Activated CD8-positive, alpha-beta memory T cell treated with anti-CD3 and anti-CD28 coated beads, Interleukin-2, amount 50 U/mL, for 24 hours (primary cell): ENCODE data around the gene PTK6.

ENCODE experiments used
- DNase-seq: peaks from one replicate; pipeline ENCODE4 v3.0.0-alpha.2; 2020; ENCODE audit errors: extremely low read depth

PTK6 gene

DNA sequence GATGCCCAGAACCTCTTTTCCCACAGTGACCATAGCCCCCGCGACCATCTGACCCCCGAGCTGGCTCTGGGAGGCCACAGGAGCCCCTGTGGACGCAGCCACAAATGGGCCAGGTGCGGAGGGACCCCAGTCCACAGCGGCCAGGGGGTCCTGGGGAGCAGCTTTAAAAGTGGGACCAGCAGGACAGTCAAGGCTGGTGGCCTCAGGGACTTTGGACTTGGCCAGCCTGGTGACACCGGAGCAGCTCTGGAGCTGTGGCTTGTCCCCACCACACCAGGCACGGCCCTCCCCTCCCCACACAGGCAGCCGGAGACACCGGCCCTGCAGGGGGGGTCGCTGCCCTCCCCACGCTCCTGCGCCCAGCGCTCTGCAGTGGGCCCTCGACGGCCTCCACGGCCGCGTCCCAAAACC is 20.3 kb upstream of the PTK6 start:
- DNase-seq = no peak

DNA sequence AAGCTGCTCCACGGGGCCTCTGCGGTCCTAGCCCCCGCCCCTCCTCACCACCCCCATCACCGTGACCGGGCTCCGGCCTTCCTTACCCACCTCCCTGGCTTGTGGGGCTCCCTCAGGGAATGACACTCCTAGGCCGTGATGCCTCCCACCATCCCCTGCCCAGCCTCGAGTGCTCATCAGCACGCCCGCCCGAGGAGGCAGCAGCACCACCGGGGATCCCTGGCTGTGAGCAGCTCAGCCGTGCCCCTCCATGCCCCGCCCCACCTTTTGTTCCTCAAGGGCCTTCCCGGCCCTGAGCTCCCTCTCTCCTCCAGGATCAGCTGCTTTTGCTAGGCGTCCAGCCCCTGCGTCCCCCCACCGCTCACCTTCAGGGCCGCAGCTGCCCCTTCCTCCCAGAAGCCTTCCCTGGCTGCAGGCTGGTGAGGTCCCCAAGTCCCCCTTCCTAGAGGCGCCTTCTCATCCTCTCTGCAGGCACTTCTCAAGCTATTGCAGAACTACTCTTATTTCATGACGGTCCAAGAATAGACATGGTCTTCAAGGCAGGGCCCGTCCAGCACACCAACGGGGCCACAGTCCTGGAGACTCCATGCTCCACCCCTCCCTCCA is 19.8 kb upstream of the PTK6 start:
- no peak for DNase-seq

DNA sequence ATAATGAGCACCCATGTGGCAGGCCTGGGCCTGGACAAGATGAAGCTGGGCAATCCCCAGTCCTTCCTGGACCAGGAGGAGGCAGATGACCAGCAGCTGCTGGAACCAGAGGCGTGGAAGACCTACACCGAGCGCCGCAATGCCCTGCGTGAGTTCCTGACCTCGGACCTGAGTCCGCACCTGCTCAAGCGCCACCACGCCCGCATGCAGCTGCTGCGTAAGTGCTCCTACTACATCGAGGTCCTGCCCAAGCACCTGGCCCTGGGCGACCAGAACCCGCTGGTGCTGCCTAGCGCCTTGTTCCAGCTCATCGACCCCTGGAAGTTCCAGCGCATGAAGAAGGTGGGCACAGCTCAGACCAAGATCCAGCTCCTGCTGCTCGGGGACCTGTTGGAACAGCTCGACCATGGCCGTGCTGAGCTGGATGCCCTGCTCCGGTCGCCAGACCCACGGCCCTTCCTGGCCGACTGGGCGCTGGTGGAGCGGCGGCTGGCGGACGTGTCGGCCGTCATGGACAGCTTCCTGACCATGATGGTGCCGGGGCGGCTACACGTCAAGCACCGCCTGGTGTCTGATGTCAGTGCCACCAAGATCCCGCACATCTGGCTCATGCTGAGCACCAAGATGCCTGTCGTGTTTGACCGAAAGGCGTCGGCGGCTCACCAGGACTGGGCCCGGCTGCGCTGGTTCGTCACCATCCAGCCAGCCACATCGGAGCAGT is 18.6 kb upstream of the PTK6 start:
- DNase-seq = no peak

DNA sequence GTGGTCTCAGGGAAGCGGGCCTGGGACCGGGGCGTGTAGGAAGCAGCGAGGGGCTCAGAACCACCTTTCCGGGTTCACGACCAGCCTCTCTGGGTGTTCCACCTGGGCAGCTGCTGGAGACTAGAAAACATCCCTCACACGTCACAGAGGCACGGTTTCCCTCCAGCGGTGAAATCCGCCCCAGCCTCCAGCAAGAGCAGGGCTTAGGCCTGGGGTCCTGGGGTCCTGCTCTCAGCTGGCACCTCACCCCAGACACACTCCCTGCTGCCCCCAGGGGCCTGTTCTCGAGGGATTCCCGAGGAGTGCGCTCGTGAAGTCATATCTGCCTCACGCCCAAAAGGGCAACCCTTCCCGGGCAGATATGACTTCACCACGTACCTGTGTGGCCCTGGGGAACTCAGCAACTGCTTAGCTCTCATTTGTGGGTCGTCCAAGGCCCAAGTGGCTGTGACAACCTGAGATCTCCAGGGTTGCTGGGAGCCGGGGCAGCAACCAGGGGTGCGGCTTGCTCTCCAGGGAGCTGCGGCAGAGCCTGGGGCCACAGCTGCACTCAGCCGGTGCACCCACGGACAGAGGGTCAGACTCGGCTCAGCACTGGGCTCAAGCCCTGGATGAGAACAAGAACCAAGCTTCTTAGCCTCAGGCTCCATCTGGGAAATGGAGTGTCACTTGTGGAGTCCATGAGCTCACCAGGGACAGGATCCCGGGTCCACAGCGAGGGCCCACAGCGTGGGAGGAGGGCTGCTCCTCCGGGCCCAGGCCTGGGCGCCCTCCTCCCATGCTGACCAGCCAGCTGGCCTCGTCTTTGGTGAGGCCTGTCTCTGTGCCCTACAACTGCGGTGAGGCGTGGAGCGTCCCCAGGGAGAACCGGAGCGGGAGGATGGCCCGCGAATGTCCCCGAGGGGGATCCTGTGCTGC is 17.4 kb upstream of the PTK6 start:
- no peak for DNase-seq

DNA sequence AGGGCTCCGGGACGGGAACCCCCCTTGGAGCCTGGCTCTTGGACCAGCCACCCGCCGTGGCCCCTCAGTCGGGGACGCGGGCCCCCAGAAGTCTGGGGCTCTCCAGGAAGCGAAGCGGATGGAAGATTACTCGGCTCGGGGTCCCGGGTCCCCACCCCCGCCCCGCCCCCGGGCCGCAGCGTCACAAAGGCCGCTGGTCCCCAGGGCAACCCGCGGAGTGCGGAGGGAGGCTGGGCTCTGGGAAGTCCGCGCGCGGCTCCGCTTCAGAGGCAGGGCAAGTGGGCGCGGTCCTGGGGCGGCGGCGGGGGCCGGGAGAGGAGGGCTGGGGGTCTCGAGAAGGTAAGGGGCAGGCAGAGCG is 16.7 kb upstream of the PTK6 start, which contains the start of gene FNDC11:
Gene FNDC11, plus strand, starts transcription at position 227 of the 358 bp plus-strand sequence. CDS start 1,505 bp downstream, outside the sequence.
- DNase-seq = no peak

DNA sequence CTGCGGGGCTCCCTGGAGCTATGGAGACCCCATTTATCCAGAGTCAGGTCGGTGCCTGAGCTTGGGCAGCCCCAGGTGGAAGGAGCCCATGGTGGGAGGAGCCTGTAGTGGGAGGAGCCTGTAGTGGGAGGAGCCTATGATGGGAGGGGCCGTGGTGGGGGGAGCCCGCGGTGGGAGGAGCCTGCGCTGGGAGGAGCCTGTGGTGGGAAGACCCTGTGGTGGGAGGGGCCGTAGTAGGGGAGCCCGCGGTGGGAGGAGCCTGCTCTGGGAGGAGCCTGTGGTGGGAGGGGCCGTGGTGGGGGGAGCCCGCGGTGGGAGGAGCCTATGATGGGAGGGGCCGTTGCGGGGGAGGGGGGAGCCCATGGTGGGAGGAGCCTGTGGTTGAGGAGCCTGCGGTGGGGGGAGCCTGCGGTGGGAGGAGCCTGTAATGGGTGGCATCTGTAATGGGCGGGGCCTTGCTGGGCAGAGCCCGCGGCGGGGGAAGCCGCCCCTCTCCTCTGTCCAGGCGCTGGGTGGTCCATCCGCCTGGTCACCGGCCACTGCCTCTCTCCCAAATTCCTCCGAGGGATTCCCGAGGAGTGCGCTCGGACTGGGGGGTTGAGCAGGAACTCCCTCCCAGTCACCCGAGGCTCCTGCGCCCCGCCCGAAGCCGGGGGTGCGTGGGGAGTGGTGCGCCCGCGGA is 16.2 kb upstream of the PTK6 start:
- peak; percentile 70 for DNase-seq

DNA sequence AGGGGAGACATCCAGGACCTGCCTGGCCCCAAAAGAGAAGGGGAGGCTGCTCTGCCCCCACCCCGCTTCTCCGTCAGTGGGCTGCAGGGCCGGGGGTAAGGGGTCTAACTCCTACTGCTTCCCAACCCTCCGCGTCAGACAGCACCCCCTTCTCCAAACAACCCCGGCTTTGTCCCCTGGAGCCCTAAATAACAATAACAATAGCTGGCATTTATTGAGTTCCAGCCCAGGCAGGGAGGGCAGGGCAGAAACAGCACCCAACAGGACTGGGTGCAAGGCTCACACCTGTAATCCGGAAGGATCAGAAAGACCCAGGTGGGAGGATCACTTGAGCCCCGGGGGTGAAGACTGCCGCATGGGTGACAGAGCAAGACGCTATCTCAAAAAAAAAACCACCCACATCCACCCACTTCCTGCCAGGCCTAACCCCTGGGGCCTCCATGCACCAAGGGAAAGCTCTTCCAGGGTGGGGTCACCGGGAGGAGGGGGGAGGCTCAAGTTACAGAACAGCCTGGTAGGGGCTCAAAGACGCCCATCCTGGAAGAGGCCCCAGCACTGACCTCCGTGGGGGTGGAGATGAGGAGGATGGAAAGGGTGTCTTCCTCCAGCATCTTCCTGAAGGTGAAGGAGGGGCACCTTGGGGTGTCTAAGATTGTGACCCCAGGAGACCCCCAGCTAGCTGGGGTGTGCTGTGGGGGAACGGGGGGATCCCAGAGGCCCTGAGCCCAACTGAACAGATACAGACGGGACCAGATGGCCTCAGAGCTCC is 15.5 kb upstream of the PTK6 start:
- no peak for DNase-seq

DNA sequence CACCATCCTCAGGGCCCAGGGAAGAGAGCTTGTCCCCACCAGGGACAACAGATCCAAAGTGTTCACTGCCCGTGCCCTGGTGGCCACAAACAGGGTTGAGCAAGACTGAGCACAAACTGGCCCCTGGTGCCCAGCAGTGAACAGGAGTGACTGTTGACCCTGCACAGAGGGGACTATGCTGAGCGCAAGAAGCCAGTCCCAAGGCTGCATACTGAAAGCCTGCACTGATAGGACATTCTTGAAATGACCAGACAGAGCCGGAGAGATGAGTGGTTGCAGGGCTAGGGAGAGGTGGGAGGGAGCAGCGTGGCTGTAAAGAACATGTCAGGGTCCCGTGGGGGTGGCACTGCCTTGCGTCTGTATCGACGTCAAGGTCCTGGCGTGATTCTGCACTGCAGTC is 13.9 kb upstream of the PTK6 start:
- no peak for DNase-seq

DNA sequence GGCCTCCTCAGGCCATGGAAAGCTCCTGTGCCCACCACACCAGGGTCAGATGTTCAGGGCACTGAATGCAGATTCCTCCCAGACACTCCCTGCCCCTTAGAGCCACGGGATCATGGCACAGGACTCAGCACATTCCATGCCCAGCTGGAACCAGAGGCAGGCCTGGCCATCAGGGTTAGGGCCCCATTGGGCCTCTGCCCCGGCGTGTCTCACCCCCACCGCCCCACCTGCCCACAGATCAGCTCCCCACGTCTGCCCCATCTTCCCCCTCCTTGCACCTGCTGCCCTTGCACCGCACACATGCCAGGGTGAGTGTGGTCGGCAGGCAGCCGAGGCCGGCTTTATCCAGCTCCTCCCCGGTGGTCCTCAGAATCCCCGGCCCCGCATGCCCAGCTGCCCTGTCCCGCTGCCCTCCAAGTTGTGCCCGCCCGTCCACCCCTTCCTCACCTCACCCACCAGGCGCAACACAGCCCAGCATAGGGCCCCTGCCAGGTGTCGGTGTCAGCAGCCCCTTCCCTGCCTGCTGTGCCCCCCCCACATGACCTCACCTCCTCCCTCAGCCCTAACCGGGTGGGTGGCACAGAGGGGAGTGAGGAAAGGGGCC is 12.6 kb upstream of the PTK6 start:
- DNase-seq = no peak

DNA sequence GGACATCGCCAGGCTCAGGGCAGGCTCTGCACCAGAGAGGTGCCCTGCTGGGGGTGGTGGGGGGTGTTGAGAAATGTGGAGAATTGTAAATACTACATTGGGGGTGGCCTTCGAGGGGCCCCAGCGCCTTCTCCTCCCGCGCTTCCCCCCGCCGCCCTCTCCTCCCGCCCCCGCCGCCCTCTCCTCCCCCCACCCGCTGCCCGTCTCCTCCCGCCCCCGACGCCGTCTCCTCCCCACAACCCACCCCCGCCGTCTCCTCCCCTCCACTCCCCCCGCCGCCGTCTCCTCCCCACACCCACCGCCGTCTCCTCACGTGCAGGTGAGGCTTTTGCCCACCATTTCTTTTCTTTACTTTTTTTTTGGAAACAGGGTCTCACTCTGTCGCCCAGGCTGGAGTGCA is 11.8 kb upstream of the PTK6 start:
- DNase-seq = no peak

DNA sequence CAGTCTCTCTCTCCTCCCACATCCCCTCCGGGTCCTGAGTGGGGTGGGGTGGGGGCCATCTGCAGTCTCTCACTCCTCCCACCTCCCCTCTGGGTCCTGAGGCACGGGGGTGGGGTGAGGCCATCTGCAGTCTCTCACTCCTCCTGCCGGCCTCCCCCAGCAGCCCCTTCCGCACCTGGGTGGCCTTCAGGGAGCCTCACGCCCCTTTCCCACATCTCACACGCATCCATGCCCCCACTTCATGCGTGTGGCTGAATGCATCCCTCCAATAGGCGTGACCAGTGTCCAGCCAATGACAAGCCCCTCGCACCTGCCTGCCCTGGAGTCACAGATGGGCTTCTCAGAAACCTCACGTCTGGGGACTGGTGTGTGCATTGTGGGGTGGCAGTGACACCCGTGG is 11.4 kb upstream of the PTK6 start:
- no peak for DNase-seq

DNA sequence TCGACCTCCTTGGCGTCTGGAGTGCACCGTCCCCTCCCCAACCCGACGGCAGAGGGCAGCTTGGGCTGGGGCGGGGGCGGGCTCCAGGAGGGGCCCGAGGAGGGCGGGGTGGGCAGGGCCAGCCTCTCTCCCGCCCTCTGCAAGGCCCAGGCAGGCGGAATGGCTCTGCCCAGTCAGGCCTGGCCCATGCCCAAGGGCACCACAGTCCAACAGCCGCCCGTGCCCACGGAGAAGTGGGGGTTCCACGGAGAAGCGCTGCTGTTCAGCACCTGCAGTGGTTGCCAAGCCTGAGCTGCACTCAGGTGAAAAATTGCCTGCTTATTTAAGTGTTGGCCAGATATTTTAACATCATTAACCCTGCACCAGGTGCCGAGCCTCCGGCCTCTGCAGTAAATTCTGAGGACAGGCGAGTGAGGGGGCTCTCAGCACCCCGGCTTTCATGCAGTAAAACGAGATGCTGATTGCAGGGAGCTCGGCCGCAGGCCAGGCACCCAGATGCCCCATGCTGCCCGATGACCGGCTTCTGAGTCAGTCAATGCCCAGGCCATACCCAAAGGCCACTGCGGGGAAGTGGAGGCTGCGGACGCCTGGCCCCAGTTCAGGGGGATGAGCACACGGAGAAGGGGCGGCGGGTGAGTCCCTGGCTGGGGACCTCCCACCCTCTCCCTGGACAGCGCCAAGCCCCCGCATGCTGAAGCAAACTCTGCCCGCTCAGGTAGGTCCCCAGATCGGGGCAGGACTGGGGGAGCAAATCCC is 10.7 kb upstream of the PTK6 start, which contains the start of gene SRMS:
Gene SRMS, minus strand, starts transcription at position 25 of the 756 bp plus-strand sequence. CDS start 286 bp downstream, outside the sequence.
- no peak for DNase-seq

DNA sequence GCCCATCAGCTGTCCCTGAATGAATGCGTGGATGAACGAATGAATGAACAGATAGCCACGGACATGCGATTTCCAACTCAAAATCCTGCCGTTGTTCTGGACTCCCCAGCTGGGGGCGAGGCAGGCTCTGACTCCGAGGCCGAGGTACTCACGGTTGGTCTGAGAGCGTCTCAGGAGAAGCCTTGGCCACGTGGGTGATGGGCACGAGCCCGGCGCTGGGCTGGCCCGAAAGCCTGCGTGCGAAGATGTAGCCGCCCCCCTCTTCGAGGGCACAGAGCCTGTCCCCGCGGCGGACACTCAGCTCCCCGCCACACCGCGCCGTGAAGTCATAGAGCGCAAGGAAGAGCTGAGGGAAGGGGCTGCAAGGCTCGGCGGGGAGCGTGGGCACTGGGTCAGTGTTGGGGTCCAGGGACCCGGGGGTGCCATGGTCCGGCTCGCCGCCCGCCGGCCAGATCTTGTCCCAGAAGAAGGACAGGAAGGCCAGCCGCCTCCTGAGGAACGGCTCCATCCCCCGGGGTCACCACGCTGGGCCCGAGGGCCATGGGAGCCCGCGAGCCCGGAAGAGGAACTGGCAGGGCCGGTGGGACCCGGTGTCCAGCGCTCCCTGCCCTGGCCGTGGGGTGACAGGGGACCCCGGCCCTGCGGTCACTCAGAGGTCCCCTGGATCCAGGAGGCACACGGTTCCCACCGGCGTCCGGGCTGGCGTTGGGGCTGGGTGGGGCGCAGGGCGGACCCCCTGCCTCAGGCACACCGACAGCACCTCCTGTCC is 10.0 kb upstream of the PTK6 start:
- DNase-seq = no peak

DNA sequence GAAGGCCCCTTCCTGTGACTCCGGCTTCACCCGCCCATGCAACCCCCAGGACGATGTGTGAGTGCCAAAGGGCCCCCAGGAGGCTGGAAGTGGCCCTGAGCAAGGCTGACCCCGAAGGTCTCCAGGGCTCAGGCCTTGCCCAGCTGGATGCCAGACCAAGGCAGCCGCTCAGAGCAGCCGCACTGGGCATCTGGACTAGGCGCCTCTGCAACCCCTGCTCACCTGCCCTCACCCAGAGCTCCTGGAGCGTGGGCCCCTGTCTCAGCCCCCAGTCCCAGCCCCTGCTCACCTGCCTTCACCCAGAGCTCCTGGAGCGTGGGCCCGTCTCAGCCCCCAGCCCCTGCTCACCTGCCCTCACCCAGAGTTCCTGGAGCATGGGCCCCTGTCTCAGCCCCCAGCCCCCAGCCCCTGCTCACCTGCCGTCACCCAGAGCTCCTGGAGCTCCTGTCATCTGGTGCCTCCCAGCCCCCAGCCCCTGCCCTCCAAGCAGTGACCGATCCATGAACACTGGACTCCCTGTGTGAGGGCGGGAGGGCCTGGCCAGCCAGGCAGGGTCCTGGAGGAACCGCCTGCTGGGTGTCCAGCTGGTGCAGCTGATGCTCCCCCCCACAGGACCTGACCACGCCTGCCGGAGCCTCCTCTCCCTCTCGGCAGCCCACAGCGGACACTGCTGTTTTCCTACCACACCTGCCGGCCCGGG is 9.2 kb upstream of the PTK6 start:
- no peak for DNase-seq

DNA sequence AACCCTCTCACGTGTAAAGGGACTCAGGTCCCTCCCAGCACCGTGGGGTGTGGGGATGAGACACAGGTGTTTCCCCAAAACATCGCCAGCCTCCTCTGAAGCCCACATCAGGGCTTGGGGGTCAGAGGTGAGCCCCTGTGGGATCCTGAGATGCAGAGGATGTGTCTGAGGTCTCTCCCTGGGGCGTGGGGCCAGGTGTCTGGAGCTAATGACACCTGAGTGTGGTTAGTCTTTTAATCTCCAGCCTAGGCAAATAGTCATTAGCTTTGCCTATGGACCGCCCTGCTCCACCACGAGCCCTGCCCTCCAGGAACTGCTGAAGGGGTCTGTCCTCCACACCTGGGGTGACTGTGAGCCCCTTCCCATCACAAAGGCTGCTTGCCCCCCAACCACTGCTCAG is 8.6 kb upstream of the PTK6 start:
- DNase-seq = no peak

DNA sequence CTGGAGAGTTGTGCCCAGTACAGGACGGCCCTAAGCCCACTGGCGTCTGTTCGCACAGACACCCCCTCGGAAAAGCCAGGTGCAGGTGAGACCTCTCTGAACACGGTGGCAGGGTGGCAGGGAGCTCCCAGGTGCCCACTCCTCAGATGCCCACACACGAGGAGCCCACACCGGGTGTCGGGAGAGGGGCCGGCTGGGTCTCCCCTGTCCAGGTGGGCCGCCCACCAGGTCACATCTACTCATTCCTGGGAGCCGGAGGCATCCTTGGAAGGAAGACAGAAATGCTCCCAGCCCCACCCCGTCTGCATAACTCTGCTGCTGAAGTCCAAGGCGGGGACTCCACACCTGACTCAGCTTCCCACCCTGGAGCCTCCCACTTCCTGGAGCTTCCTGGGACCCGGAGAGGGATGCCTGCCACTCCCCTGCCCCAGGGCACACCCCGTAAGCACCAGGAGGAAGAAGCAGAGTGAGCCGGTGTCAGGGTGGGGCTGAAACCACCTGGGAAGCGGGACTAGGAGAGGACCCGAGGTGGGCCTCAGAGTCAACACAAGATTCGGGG is 7.9 kb upstream of the PTK6 start:
- DNase-seq = no peak

DNA sequence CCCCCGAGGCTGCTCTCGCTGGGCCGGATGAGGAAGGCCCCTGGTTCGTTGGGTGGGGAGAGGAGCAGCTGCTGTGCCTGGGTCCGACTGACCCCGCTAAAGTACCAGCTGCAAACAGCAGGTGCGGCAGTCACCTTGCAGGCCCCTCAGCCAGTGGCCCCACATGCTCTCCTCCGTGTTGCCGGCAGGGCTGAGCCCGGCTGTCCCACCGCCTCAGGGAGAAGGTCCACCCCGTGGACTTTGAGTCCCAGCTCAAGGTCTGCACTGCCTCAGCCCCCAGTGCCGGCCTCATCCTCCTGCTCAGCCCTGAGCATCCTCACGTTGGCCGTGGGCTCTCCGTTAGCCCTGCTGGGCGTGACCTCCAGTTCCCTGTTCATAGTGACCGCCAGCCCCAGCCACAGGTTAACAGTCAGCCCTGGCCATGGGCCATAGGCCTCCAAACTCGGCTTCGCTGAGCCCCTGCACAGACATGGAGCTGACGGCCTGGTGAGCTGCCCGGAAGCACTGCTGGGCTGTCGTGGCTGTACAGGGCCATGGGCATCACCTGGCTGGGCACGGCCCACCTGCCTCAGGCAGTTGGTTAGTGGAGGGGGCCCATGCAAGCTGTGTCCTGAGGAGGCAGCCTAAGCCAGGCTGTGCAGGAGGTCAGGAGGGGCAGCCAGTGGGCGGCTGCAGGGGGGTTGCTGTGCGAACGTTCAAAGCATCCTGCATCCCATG is 7.2 kb upstream of the PTK6 start:
- DNase-seq = no peak

DNA sequence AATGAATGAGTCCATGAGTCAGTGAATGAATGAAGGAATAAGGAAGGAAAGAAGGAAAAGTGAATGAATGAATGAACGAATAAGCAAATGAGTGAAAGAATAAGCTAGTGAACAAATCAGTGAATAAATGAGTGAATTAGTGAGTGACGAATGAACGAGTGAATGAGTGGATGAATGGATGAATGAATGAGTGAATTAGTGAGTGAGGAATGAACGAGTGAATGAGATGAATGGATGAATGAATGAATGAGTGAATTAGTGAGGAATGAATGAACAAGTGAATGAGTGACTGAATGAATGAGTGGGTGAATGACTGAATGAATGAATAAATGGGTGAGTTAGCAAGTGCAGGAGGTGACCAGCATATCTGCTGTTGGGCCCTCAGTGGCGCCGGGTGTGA is 6.6 kb upstream of the PTK6 start:
- DNase-seq = no peak
